Measurements from ENCODE around the gene MKLN1. TPM values are rescaled to one million over a fixed set of nuclear protein-coding genes. Genes with fewer than 3 reads are reported as not detected.

The MKLN1 gene
- total RNA-seq, 1 experiment from 2014 or later = 34.3 TPM

DNA sequence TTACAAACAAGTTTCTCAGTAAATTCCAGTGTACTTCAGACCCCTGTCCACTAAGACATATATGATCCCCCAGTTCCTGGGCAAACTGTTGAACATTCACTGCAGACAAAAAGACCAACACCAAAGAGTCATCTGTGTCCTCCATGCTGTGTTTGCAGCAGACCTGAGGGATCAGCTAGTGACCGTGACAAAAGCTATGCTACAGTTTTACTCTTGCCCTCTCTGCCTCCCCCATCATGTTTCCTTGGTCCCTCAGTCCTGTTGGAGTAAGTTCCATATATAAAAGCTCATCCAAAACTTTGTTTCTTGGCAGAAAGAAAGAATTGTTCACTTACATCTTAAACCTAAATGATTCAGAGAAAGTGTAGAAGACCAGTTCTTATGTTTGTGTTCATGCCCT lies 172.7 kb downstream of the MKLN1 start:
- H3K36me3 Mint-ChIP-seq (ENCODE audit: insufficient read depth in 1 of 3, low read depth in 3 of 3) = peaks cover 45 to 81% (median 68%) of the 10 kb centered on the region in 3 experiments
- no peak overlapping the region for H4K8ac ChIP-seq (replicated peaks; ENCODE audit: insufficient read length, low read depth, low read length)

More for the DNA sequence above, 172.7 kb downstream of the MKLN1 start:
- H3K9me3 ChIP-seq (ENCODE audit: control insufficient read depth, low read depth, low read length) = no peaks in the 10 kb centered on the region
- H3K4me3 Mint-ChIP-seq = no peak overlapping the region
- no peak overlapping the region for H4K5ac ChIP-seq (ENCODE audit: insufficient read length, low read depth, low read length)
- no peak overlapping the region for H2AFZ ChIP-seq (ENCODE audit: low read length)
- H3K4me1 Mint-ChIP-seq = peaks cover 7 to 12% of the 10 kb centered on the region in 2 experiments; a peak in 2 of 4 replicates
- H2BK15ac ChIP-seq (ENCODE audit: low read depth, low read length) = no peak overlapping the region
- H2BK5ac ChIP-seq (ENCODE audit: insufficient read length, low read length) = no peak overlapping the region
- H4K91ac ChIP-seq (ENCODE audit: insufficient read length, low read depth, low read length) = no peak overlapping the region
- no peak for DNase-seq
- no peak overlapping the region for H3K4ac ChIP-seq (ENCODE audit: low read depth, low read length)
- no peaks in the 10 kb centered on the region for H3K23me2 ChIP-seq (ENCODE audit: insufficient read length, low read depth, low read length, poor library complexity, severe bottlenecking)
- H3K27ac ChIP-seq (ENCODE audit: insufficient read length, low read depth, low read length) = no peak overlapping the region
- H3K56ac ChIP-seq (ENCODE audit: insufficient read length, low read depth, low read length) = no peak overlapping the region
- H3T11ph ChIP-seq (ENCODE audit: low read length) = no peak overlapping the region
- no peaks in the 10 kb centered on the region for H3K27me3 ChIP-seq (ENCODE audit: insufficient read depth, low read length)
- H3K27me3 Mint-ChIP-seq (ENCODE audit: low read depth) = no peaks in the 10 kb centered on the region; the same call in none of the 2 replicates
- H3K4me1 ChIP-seq (ENCODE audit: insufficient read depth, low read length) = no peaks in the 10 kb centered on the region
- H2BK20ac ChIP-seq (ENCODE audit: low read depth, low read length, poor library complexity, severe bottlenecking) = no peak overlapping the region
- H3K79me2 ChIP-seq (ENCODE audit: insufficient read depth, low read length) = no peaks in the 10 kb centered on the region
- H2AK5ac ChIP-seq (ENCODE audit: insufficient read length, low read length) = no peak overlapping the region
- no peak overlapping the region for H3K14ac ChIP-seq (ENCODE audit: insufficient read depth, low read length)
- no peaks in the 10 kb centered on the region for H3K79me1 ChIP-seq (ENCODE audit: insufficient read depth, low read depth, low read length, poor library complexity, severe bottlenecking)
- H3K18ac ChIP-seq (ENCODE audit: insufficient read length, low read depth, low read length) = no peak overlapping the region
- H2BK120ac ChIP-seq (ENCODE audit: low read depth, low read length, poor library complexity, severe bottlenecking) = no peak overlapping the region
- H3K9me3 Mint-ChIP-seq = no peaks in the 10 kb centered on the region
- TF ChIP-seq, protein P1, sequence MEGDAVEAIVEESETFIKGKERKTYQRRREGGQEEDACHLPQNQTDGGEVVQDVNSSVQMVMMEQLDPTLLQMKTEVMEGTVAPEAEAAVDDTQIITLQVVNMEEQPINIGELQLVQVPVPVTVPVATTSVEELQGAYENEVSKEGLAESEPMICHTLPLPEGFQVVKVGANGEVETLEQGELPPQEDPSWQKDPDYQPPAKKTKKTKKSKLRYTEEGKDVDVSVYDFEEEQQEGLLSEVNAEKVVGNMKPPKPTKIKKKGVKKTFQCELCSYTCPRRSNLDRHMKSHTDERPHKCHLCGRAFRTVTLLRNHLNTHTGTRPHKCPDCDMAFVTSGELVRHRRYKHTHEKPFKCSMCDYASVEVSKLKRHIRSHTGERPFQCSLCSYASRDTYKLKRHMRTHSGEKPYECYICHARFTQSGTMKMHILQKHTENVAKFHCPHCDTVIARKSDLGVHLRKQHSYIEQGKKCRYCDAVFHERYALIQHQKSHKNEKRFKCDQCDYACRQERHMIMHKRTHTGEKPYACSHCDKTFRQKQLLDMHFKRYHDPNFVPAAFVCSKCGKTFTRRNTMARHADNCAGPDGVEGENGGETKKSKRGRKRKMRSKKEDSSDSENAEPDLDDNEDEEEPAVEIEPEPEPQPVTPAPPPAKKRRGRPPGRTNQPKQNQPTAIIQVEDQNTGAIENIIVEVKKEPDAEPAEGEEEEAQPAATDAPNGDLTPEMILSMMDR (conservative IDR thresholded peaks at IDR 0.05) = no peak
- no CpG with 5 or more reads among the region's 1 CpG for WGBS (ENCODE audit: extremely low coverage, insufficient read length, low lambda C conversion rate)
- H4K20me1 ChIP-seq (ENCODE audit: control insufficient read depth, insufficient read depth, insufficient read length) = no peaks in the 10 kb centered on the region
- H3K23ac ChIP-seq (ENCODE audit: insufficient read length, low read depth, low read length) = no peak overlapping the region
- no peak overlapping the region for H3K9ac ChIP-seq (ENCODE audit: extremely low read depth, insufficient read length, low read length)
- no peak overlapping the region for H3K4me2 ChIP-seq (ENCODE audit: insufficient read depth, insufficient read length, low read length)
- H2BK12ac ChIP-seq (ENCODE audit: insufficient read length, low read depth, low read length) = no peak overlapping the region
- peak overlapping the region in 2 of 3 experiments; percentile 5 to 95; a peak in 3 of 7 replicates for H3K27ac Mint-ChIP-seq
